NCI-H446 treated with DMSO at 0.1 percent for 48 hours (cell line): ENCODE measurements around the gene POM121L12.

Experiments used
- DNase-seq: peaks from one replicate; lab custom pipeline; 2025; lab: John Stamatoyannopoulos, UW

POM121L12 gene

DNA sequence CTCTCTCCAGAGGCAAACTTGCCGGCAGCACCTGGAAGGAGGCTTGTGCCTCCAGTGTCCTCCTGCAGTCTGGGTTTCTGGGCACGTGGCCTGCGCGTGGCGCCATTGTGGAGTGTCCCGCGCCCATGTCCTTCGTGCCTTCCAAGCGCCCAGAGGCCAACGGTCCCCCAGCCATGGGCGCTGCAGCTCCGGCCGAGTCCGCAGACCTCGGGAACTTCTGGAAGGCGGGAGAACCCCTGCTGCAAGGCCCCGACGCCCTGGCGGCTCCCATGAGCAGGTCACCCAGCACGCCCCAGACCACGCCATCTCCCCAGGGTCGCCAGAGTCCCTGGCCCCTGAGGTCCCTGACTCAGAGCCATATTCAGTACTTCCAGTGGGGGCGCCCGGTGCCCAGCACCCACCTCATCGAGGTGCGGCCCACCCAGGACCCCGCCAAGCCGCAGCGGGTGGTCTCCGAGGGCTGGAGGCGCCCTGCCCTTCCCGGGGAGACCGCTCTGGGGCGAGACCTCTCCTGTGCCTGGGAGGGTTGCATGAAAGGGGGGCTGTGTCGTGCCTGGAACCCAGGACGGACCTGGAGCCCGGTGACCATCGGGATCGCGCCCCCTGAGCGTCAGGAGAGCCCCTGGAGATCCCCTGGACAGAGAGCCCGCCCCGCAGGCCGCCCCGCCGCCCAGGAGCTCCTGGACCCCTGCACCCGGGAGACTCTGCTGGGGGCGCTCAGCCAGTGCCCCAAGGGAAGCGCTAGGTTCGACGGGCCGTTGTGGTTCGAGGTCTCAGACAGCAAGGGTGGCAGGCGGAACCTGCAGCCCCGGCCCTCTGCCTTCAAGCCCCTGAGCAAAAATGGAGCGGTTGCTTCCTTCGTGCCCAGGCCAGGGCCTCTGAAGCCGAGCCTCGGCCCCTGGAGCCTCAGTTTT, at the start of gene POM121L12:
TSS of gene POM121L12 (plus strand) at position 135 of the 914 bp plus-strand sequence. CDS start at position 174, 39 bp downstream.
- no peak for DNase-seq

DNA sequence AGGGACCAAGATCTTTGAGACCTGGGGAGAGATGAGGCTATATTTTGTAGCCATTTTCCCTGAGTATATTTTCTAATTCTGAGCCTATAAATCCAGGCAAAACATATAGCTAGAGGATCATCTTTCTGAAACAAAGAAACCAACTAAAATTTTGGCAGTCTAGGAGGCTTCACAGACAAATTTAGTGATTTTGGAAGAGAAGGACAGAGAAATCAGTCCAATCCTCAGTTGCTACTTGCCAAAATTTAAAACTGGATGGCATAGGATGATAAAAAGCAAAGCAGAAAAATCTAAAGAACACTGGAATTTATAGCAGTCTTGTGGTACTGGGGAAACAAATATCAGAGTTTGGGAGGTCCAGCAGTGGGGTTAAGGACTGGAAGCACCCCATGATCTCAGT, 43.4 kb upstream of the POM121L12 start:
- DNase-seq: no peak

DNA sequence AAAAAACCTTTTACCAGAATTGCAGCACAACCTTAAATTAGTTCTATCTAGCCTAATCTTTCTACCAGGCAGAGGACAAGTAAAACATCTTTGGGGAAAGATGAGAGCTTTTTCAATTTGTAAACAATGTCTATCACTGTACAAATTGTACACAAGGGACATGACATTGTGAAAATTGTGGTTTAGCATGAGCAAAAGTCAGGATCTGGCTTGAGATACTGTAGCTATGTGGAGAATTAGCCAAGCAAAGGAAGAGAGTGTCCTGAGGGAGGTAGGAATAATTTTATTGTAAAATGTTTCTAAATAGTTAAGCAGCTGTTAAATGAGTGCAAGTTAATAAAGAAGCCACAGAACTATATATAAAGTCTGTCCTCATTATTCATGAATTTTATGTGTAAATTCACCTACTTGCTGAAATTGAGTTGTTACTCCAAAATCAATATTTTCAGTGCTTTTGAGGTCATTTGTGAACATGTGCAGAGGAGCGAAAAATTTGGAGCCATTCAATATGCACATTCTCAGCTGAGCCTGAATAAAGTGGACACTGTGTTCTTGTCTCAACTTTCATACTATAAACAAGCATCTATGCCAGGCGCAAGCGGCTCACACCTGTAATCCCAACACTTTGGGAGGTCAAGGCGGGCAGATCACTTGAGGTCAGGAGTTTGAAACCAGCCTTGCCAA, 42.8 kb upstream of the POM121L12 start:
- no peak for DNase-seq

DNA sequence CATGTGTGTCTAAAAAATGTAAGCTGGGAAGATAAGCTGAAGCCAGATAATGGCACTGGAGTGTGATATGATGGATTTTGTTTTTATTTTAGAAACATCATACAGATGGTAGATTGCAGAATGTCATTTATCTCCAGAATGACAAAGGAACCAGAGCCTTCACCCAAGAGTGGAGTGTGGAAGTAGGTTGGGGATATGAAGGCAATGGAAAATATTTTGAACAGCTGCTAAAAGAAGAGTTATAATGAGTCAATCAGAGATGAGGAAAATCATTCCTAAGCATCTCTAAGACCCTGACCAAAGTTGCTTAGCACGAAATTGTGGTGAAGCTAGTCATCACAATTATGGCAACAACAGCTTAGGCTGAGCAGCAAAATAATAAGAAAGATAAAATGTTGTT, 39.8 kb upstream of the POM121L12 start:
- DNase-seq: no peak

- no peak for DNase-seq
Measured at GRCh38 chr7:53001221-53001620, 34.2 kb upstream of the POM121L12 start.

GRCh38 chr7:53002389-53002788, 33.0 kb upstream of the POM121L12 start:
- no peak for DNase-seq

DNA sequence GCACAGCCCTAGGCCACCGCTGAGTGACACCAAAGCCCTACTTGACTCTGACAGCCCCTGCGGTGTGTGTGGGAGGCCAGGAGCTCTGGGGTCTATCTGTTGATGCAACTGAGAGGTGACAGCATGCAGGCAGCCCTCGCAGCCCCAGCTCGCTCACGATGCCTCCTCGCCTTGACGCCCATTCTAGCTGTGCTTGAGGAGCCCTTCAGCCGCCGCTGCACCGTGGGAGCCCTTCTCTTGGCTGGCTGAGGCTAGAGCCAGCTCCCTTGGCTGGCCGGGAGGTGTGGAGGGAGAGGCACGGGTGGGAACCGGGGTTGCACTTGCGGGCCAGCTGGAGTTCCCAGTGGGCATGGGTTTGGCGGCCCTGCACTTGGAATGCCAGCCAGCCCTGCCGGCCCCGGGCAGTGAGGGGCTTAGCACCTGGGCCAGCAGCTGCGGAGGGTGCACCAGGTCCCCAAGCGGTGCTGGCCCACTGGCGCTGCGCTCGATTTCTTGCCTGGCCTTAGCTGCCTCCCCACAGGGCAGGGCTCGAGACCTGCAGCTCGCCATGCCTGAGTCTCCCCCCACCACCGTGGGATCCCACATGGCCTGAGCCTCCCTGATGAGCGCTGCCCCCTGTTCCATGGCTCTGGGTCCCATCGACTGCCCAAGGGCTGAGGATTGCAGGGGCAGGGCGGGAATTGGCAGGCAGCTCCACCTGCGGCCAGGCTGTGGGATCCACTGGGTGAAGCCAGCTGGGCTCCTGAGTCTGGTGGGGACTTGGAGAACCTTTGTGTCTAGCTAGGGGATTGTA, 31.6 kb upstream of the POM121L12 start:
- no peak for DNase-seq

DNA sequence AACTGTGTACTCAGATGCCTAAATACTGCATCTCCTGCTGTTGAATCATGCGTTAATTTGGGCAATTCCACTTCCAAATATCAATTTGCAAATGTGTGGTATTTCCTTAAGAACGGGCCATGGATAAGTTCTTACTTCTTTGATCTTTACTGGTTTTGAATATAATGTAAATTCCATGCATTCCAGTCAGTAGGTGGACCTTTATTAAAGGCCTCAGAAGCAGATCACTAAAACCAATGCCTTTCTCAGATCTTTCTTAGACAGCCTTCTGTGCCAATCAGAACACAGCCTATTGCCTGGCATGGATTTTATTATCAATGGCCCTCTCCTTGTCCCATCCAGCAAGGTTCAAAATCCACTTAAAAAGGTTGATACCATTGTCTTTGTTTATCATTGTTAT, 21.5 kb upstream of the POM121L12 start:
- no peak for DNase-seq

DNA sequence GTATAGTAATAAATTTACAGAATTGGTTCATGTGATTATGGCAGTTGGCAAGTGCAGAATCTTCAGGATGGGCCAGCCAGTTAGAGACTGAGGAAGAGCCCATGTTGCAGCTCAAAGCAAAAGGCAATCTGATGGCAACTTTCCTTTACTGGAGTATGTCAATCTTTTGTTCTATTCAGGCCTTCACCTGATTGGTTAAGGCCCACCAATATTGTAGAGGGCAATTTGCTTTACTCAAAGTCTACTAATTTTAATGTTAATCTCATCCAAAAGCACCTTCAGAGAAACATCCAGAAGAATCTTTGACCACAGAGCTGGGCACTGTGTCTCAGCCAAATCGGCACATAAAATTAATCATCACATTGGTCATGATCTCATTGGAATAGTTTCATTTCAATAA, 20.0 kb upstream of the POM121L12 start:
- DNase-seq: no peak

DNA sequence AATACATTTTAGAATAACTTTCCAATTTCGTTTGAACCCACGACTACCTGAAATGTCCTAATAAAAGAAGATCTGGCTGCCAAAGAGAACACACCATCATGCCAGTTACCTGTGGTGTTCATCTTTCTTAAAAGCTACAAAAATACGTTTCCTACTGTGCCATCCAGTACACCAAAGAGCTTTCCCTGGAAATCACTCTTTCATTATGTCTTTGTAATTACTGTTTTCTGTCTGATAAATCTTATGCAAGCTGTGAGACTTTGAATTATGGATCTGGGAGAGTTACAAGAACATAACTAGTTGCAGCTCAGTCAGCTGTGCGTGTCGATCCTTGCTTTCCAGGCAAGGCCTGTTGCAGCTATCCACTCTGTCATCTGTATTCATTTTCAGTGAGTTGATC, 12.5 kb upstream of the POM121L12 start:
- DNase-seq: no peak

DNA sequence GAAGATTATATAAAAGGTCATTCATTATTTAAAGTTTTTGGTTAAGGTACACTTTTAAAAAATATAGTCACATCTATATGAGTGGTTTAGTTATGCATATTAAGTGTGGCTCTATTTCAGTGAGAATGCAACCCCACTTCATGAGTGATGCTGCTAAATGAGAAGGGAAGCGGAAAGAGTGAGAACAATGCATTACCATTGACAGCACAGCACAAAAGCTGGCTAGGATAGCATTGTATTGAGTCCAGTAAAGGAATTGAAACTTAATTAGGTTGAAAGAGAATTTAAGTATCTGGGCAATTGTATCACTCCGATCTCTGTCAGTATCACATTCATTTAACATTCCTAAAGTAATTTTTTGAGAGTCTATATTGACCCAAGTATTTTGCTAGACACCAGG, 13.2 kb downstream of the POM121L12 start:
- DNase-seq: no peak

DNA sequence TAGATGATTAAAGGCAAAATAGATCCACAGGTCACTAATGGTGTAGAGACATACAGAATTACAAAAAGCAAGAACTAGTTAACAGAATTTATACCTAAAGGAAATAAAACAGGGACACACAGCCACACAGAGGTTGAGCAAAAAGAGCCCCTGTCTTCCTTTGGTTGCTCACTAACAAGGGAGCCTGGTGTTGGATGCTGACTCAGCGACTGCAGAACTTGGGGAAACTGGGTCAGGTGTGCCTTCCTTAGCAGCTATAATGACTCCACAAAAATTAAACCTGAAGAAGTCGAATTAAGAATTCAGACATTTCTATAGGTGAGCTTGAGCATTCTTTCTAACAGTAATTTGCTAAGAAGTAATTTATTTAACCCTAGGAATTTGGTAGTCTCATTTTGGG, 15.0 kb downstream of the POM121L12 start:
- no peak for DNase-seq

DNA sequence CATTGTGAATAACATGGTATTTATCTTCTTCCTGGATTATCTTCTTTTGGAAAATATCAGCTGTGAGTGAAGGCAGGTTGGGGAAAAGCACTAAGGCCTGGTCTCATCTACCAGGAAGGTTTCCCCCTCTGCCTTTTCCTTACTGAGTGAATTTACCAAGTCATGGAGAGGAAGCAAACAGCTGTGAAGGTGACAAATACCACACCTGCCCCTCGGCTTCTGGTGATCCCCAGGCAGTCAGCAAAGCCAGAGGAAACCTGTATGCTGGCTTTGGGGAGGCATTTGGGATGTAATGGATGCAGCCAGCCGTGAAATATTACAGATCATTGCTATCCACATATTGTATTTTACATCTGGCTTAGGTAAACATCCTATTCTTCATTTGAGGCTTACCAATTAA, 24.2 kb downstream of the POM121L12 start:
- DNase-seq: no peak

DNA sequence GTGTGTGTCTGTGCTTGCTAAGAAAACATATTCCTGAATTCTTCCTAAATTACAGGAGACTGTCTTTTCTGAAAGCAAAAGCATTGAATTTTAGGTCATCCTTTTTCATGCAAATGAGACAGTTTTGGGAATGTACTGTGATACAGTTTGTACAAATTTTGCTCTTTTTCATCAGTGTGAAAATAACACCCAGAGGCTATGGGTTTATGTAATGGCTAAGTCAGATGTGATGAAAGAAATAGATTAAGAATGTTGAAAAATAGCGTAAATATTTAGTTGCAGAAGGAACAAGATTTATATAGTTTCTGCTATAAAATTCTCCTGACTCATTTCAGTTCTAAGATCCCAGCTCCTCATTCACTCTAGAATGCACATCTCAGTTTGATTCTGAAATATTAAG, 24.6 kb downstream of the POM121L12 start:
- no peak for DNase-seq

DNA sequence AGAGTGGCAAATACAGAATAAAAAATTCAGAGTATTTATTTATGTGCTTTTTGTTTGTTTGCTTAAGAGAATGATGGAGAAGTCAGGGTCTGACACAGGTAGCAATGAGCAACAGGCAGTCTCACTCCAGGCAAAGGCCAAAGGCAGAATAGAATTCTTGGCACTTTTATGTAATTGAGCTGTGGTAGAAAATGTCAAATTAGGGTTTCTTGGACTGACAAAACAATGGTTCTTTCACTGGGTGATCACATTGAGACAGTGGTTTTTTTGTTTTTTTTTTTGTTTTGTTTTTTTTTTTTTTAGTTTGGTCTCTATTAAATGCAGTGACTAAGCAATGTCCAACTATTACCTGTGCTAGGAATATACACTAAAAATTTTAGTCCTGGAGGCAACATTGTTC, 27.4 kb downstream of the POM121L12 start:
- no peak for DNase-seq

- DNase-seq: no peak
Measured at GRCh38 chr7:53068673-53069072, 33.2 kb downstream of the POM121L12 start.

DNA sequence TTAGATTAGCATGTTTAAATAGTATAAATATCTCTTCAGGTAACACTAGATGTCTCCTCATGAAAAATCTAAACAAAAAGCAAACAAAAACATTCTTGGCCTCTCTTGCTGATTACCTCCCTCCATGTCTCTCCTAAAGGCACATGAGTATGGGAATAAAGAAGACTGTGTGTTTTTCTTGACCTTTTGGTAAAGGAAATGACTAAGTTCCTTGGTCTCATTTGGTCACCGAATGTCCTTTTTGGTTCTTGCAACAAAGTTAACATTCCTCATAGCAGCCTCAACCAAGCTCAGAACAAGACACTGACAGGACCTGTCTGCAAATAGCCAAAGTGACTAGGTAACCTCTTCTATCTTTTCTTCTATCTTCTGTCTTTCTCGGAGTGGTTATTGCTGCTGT, 35.5 kb downstream of the POM121L12 start:
- no peak for DNase-seq
